Skin of body (tissue), 2 donors: ENCODE measurements around the gene JPH3. TPM values are rescaled to one million over a fixed set of nuclear protein-coding genes. Genes with fewer than 3 reads are reported as not detected.

ENCODE experiments used
- DNase-seq: peaks from one replicate; lab custom pipeline; 2025; lab: John Stamatoyannopoulos, UW
- total RNA-seq: library from RNA; depleted of rRNA; stranded (reverse); fragments of >200 nt; gene quantifications from one replicate; pipeline ENCODE4 v1.2.3, GENCODE V29; 2014

Gene JPH3
- 0.69 TPM for total RNA-seq

GRCh38 chr16:87602001-87602775 lies at the start of gene JPH3:
TSS of gene JPH3 (plus strand) at chr16:87602508. CDS start at chr16:87603147, 639 bp downstream.
- no peak for DNase-seq

- no peak for DNase-seq
Observed at GRCh38 chr16:87552772-87553573, 49.3 kb upstream of the JPH3 start.

GRCh38 chr16:87554754-87555427 lies 47.4 kb upstream of the JPH3 start:
- no peak for DNase-seq

GRCh38 chr16:87555647-87556046 lies 46.7 kb upstream of the JPH3 start:
- DNase-seq: no peak

- no peak for DNase-seq
Observed at GRCh38 chr16:87556941-87557459, 45.3 kb upstream of the JPH3 start.

- no peak for DNase-seq
Observed at GRCh38 chr16:87558682-87559081, 43.6 kb upstream of the JPH3 start.

- DNase-seq: no peak
Observed at GRCh38 chr16:87559945-87560344, 42.4 kb upstream of the JPH3 start.

- DNase-seq: no peak
Observed at GRCh38 chr16:87560428-87561199, 41.7 kb upstream of the JPH3 start.

- no peak for DNase-seq
Observed at GRCh38 chr16:87561200-87562105, 40.9 kb upstream of the JPH3 start.

- no peak for DNase-seq
Observed at GRCh38 chr16:87562201-87562600, 40.1 kb upstream of the JPH3 start.

GRCh38 chr16:87563022-87563421 lies 39.3 kb upstream of the JPH3 start:
- DNase-seq: no peak

GRCh38 chr16:87563714-87564523 lies 38.4 kb upstream of the JPH3 start:
- no peak for DNase-seq

GRCh38 chr16:87564524-87564778 lies 37.9 kb upstream of the JPH3 start:
- no peak for DNase-seq

GRCh38 chr16:87569601-87570571 lies 32.4 kb upstream of the JPH3 start:
- DNase-seq: no peak

- no peak for DNase-seq
Observed at GRCh38 chr16:87570572-87570937, 31.8 kb upstream of the JPH3 start.

GRCh38 chr16:87570938-87571867 lies 31.1 kb upstream of the JPH3 start:
- no peak for DNase-seq

- no peak for DNase-seq
Observed at GRCh38 chr16:87571868-87572244, 30.5 kb upstream of the JPH3 start.
